ENCODE results near the gene ENPP6.
A peak's percentile ranks its signal among the peaks of the same experiment; 100 is the strongest.

The ENPP6 gene

GRCh38 chr4:184110452-184111224 is 107.0 kb downstream of the ENPP6 start:
- no peak for DNase-seq (ENCODE audit: extremely low read depth in 1 of 2, low read depth in 1 of 2)

DNA sequence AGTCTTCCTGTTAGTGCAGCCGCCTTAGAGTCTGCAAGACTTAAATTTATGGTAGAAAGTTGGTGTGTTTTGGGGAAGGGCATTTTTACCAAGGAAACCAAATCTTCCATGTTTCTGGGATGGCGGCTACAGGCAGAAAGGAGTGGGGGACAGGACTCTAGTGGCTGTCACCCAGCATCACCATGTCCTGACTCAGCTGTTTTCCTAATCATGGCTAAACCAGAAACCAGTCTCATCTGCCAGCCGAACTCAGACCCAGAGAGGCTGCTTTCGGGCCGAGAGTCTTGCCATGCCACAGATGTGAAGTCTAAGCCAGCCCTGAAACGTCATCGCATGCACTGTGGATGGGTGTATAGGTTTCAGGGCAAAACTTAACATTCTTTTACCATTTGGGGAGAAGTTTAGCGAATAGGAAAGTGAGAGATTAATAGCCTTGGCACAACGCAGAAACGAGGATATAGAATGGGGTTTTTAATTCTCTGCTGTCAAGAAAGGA is 109.6 kb downstream of the ENPP6 start:
- no peak for DNase-seq (ENCODE audit: extremely low read depth in 1 of 2, low read depth in 1 of 2)

- no peak for DNase-seq (ENCODE audit: extremely low read depth in 1 of 2, low read depth in 1 of 2)
Measured at GRCh38 chr4:184104419-184105101, 113.1 kb downstream of the ENPP6 start.

DNA sequence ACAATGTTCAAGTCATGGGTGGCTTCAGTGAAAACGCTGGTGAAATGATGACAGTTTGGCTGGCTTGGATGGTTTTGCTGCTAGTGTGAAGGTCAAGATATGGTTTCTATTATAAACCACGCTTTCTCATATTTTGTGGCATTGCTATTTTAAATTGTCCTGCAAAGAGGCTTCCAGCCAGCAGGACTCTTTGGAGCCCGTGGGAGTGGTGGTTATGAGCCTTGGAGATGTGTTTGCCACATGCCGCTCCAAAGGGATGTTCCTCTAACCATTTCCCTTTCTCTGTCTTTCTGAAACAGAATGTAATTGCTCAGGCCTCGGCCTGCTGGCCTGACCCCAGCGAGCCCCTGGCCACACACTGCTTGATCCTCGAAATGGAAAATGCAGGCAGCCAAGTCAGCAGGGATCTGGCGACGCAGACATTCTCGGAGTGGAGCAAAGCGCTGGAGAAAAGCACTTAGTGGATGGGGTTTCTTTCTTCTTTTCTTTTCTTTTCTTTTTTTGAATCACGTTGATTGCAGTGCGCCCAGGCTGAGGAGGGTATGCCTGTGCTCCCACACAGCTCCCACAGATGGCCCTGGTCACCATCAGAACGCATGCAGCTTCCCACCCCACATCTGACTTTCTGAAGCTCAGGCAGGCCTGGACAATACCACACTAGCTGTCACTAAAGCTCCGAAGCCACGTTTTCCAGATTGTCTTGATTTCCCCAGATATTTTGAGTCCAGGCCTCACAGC is 114.0 kb downstream of the ENPP6 start:
- no peak for DNase-seq (ENCODE audit: extremely low read depth in 1 of 2, low read depth in 1 of 2)

DNA sequence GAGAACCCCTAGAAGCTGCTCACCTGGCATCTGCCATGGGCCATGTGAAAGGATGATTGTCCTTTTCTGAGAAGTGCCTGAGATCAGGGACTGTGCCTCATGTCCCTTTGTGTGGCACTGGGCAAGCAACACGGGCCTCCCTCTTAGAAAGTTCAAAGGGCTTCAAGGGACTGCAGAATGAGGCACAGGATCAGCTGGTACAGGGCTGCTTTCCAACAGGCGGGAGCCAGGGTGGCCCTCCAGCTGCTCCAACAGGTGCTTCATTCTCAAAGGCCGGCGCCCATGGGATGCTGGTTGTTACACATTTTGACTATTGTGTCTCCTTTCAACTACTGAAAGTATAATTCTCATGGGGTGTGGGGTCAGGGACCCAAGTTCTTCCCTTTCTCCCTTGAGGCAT is 114.7 kb downstream of the ENPP6 start:
- DNase-seq (ENCODE audit: extremely low read depth in 1 of 2, low read depth in 1 of 2): no peak

DNA sequence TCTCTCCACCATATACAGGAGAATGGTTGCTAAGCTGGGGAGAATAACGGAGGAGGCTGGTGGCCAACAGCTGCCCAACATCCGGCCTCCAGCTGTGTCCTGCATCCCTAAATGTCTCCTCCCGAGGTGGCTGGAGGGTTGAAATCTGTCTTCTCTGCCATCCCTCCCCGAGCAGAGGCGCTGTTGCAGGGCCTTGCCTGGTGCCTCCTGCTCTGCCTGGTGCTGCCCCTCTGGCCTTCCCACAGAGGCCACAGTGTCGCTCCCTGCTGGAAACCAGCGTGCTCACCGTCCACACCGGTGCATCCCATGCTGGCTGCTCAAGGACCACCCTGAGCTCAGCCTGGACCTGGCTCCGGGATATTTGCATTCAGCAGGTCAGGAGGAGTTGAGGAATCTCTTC is 115.2 kb downstream of the ENPP6 start:
- DNase-seq (ENCODE audit: extremely low read depth in 1 of 2, low read depth in 1 of 2): no peak

- no peak for DNase-seq (ENCODE audit: extremely low read depth in 1 of 2, low read depth in 1 of 2)
Measured at GRCh38 chr4:184101711-184102110, 116.0 kb downstream of the ENPP6 start.

- peak in 1 of 2 donors; percentile 13 for DNase-seq (ENCODE audit: extremely low read depth in 1 of 2, low read depth in 1 of 2)
Measured at GRCh38 chr4:184100297-184100885, 117.3 kb downstream of the ENPP6 start.

- DNase-seq (ENCODE audit: extremely low read depth in 1 of 2, low read depth in 1 of 2): no peak
Measured at GRCh38 chr4:184099535-184099966, 118.1 kb downstream of the ENPP6 start.

- no peak for DNase-seq (ENCODE audit: extremely low read depth in 1 of 2, low read depth in 1 of 2)
Measured at GRCh38 chr4:184099000-184099399, 118.7 kb downstream of the ENPP6 start.

GRCh38 chr4:184097815-184098214 is 119.9 kb downstream of the ENPP6 start:
- DNase-seq (ENCODE audit: extremely low read depth in 1 of 2, low read depth in 1 of 2): no peak

DNA sequence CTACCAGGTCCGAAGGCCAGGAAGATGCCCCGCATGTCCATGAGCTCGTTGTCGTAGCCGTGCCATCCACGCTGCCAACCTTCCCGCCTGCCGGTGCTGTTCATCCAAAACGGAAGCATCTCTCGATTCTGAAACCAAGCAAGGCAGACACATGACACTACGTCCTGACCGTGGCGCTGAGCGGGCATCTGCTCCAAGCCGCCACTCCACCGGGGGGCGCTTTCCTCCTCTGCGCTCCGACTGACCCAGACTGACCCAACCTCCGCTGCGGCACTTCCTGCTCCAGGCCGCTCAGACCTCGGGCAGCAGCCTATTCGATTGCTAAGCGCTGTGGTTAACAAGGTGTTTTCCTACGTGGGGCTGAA is 120.5 kb downstream of the ENPP6 start:
- DNase-seq (ENCODE audit: extremely low read depth in 1 of 2, low read depth in 1 of 2): no peak

GRCh38 chr4:184096561-184097240 is 121.0 kb downstream of the ENPP6 start:
- no peak for DNase-seq (ENCODE audit: extremely low read depth in 1 of 2, low read depth in 1 of 2)

DNA sequence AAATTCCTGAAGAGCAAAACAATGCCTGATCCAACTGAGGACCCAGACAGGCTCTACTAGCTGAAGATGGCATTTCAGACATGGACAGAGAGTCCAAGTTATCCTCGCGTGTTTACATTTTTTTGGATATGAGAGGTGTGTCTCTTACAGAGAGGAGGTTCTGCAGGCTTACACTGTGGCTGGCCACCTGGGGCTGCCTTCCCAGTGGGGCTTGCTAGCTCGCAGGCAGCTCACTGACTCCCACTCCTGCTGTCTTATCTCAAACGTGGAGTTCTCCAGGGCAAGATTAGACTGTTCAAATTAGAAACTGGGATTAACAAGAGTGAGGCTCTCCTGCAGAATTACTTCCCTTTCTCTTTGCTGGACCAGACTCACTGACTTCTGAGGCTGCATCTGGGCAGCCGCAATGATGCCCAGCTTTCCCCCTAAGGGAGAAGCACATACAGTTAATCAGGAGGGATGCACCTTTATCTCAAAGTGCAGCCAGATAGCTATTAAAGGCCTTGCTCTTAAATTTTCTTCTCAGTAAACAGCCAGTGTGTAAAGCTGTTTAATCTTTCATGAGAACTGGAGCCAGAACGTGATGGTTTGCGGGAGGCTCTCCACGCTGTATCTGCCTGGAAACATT is 123.0 kb downstream of the ENPP6 start:
- no peak for DNase-seq (ENCODE audit: extremely low read depth in 1 of 2, low read depth in 1 of 2)

GRCh38 chr4:184091986-184092385 is 125.7 kb downstream of the ENPP6 start:
- DNase-seq (ENCODE audit: extremely low read depth in 1 of 2, low read depth in 1 of 2): no peak

DNA sequence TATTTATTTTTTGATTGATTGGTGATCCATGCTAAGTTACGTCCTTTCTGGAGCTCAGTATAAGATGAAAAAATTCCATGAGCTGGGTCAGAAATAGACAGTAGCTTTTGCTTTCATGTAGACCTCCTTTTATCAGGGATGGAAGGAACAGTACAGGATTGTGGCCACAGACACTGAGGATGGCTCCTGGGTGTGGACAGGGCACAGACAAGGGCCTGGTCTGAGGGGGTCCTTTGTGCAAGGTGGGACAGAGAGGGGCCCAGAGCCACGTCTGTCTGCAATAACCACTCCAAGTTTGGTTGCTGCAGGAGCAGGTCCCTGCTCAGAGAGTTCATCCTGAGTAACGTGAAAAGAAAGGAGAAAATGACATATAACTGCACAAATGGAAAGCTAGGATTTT is 127.1 kb downstream of the ENPP6 start:
- DNase-seq (ENCODE audit: extremely low read depth in 1 of 2, low read depth in 1 of 2): no peak

DNA sequence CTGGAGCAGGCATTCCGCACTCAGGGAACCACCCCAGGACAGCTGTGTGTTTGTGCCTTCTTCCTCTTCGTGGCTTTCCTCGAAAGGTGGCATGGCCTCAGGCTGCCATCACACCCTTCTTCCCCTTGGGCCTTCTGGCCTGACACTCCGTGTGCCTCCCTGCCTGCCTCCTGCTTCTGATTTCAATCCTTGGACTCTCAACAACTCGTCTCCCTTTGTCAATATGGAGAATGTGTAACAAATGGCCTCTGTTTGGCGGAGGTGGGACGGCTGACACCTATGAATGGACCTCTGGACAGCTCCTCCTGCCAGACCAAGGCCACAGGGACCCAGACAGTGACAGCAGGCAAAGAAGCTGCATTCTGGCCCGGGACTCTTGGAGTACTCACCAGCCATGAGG is 137.0 kb downstream of the ENPP6 start:
- DNase-seq (ENCODE audit: extremely low read depth in 1 of 2, low read depth in 1 of 2): no peak

DNA sequence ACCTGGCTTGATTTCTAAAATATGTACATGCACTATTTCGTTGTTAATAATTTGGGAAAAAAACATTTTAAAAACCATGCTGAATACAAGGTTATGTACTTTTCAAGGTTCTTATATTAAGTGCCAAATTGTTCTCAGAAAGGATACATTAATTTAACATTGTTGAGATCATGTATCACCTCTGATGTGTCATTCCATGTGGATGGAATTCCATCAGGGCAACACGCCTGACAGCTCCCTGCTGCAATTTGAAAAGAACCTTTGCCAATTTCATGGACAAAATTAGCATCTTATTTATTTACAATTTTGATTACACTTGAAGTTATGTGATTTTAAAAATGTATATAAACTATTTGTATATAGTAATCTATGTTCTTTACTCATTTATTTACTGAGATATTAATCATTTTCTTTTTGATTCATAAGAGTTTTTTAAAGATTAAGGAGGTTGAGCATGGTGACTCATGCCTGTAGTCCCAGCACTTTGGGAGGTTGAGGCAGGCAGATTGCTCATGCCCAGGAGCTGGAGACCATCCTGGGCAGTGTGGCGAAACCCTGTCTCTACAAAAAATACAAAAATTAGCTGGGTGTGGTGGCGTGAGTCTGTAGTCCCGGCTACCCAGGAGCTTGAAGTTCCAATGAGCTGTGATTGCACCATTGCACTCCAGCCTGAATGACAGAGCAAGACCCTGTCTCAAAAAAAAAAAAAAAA is 142.8 kb downstream of the ENPP6 start:
- DNase-seq (ENCODE audit: extremely low read depth in 1 of 2, low read depth in 1 of 2): no peak

- DNase-seq (ENCODE audit: extremely low read depth in 1 of 2, low read depth in 1 of 2): no peak
Measured at GRCh38 chr4:184067931-184068554, 149.6 kb downstream of the ENPP6 start.

Measured in activated CD8-positive, alpha-beta memory T cell treated with anti-CD3 and anti-CD28 coated beads for 1 hour (primary cell).